HUES6 (cell line): ENCODE measurements around the gene PITX3.

Source experiments
- H3K27ac ChIP-seq: 2 replicates; pipeline ENCODE4 v1.7.0; 2013; ENCODE audit warnings: low read depth, mild to moderate bottlenecking, low read length, inconsistent platforms
- H3K27me3 ChIP-seq: 2 replicates; pipeline ENCODE4 v1.6.1; 2013; ENCODE audit warnings: low read length; ENCODE audit not compliant: control insufficient read depth, insufficient read depth
- H3K36me3 ChIP-seq: 2 replicates; pipeline ENCODE4 v1.6.1; 2013; ENCODE audit warnings: low read length; ENCODE audit not compliant: control insufficient read depth, insufficient read depth
- H3K4me1 ChIP-seq: 2 replicates; pipeline ENCODE4 v1.6.1; 2013; ENCODE audit warnings: low read length; ENCODE audit not compliant: control insufficient read depth, insufficient read depth
- H3K4me3 ChIP-seq: 2 replicates; pipeline ENCODE4 v1.5.1; 2013; ENCODE audit warnings: low read depth, low read length
- H3K9ac ChIP-seq: one replicate; pipeline ENCODE4 v1.6.1; 2013; ENCODE audit warnings: mild to moderate bottlenecking, low read length
- H3K9me3 ChIP-seq: 2 replicates; pipeline ENCODE4 v1.6.1; 2013; ENCODE audit warnings: low read depth, low read length; ENCODE audit not compliant: control insufficient read depth, insufficient read depth

PITX3 gene

GRCh38 chr10:102280397-102281101 is 39.2 kb upstream of the PITX3 start:
- H3K4me1 ChIP-seq: peaks cover 6% of the 10 kb centered on the region; the same call in 1 of the 2 replicates
- H3K9me3 ChIP-seq: no peaks in the 10 kb centered on the region
- no peak overlapping the region for H3K27ac ChIP-seq
- H3K9ac ChIP-seq: no peak overlapping the region
- H3K36me3 ChIP-seq: no peaks in the 10 kb centered on the region
- no peak overlapping the region for H3K4me3 ChIP-seq
- no peaks in the 10 kb centered on the region for H3K27me3 ChIP-seq

- no peaks in the 10 kb centered on the region for H3K9me3 ChIP-seq
- no peak overlapping the region for H3K4me3 ChIP-seq
- H3K4me1 ChIP-seq: peaks cover 6% of the 10 kb centered on the region; the same call in 1 of the 2 replicates
- H3K36me3 ChIP-seq: no peaks in the 10 kb centered on the region
- no peak overlapping the region for H3K27ac ChIP-seq
- H3K9ac ChIP-seq: no peak overlapping the region
- H3K27me3 ChIP-seq: no peaks in the 10 kb centered on the region
Measured at GRCh38 chr10:102279104-102279503, 37.8 kb upstream of the PITX3 start.

GRCh38 chr10:102275343-102275742 is 34.0 kb upstream of the PITX3 start:
- Histone ChIP-seq H3K36me3 (no peaks in the 10 kb centered on the region), H3K9me3 (no peaks in the 10 kb centered on the region), H3K27ac (no peak overlapping the region), H3K27me3 (no peaks in the 10 kb centered on the region), H3K4me3 (no peak overlapping the region), H3K4me1 (peaks cover 1% of the 10 kb centered on the region; the same call in 1 of the 2 replicates), H3K9ac (no peak overlapping the region)

DNA sequence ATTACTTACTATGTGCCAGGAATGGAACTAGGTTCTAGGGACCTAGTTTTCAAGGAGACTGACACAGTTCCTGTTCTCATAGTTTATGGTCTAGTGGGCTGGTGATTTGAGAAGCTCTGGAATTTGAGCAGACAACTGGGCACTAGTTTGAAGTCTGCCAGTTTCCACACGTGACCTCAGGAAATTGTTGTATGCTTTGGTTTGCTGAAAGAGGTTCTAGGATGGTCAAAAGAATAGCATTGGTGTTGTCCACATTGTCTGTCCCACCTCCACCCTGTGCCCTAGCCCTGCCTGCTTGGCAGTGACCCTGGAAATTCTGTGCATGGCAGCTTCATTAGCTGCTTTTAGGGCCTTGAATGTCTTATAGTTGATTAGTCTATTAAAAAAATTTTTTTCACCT is 32.8 kb upstream of the PITX3 start:
- Histone ChIP-seq H3K27ac (no peak overlapping the region), H3K9ac (no peak overlapping the region), H3K4me3 (no peak overlapping the region), H3K4me1 (no peaks in the 10 kb centered on the region), H3K27me3 (no peaks in the 10 kb centered on the region), H3K36me3 (no peaks in the 10 kb centered on the region), H3K9me3 (no peaks in the 10 kb centered on the region)

GRCh38 chr10:102269017-102269416 is 27.7 kb upstream of the PITX3 start:
- H3K27ac ChIP-seq: no peak overlapping the region

DNA sequence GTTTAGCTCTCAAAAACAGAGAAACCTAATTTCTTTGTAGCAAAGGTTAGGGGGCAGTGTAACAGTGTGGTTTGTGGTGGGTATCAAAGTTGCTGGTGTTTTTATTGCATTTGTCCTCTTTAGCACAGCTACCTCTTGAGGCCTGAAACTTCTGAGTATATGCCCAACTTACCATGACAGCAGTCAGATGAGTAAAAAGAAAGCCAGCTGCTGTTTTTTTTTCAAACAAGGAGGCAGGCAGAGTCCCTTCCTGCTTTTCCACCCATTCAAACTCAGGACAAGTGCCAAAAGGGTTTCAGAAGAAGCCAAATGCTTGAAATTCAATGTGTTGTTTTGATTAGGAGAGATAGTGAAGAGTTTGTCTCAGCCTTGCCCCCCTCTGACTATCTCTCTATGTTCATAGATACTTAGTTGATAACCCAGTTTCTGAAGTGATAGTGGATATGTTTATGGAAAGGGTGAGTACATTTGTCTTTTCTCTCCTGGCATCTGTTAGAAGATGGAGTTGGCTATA is 27.1 kb upstream of the PITX3 start:
- Histone ChIP-seq H3K27me3 (no peaks in the 10 kb centered on the region), H3K9ac (no peak overlapping the region), H3K36me3 (no peaks in the 10 kb centered on the region; the same call in 1 of the 2 replicates), H3K4me3 (no peak overlapping the region), H3K4me1 (no peaks in the 10 kb centered on the region), H3K9me3 (no peaks in the 10 kb centered on the region), H3K27ac (no peak overlapping the region)

More at GRCh38 chr10:102269017-102269416, 27.7 kb upstream of the PITX3 start:
- Histone ChIP-seq H3K4me1 (no peaks in the 10 kb centered on the region), H3K9me3 (no peaks in the 10 kb centered on the region), H3K36me3 (no peaks in the 10 kb centered on the region; the same call in 1 of the 2 replicates), H3K27me3 (no peaks in the 10 kb centered on the region), H3K9ac (no peak overlapping the region), H3K4me3 (no peak overlapping the region)

GRCh38 chr10:102267748-102268147 is 26.4 kb upstream of the PITX3 start:
- Histone ChIP-seq H3K4me3 (no peak overlapping the region), H3K36me3 (no peaks in the 10 kb centered on the region; the same call in 1 of the 2 replicates), H3K4me1 (no peaks in the 10 kb centered on the region), H3K9me3 (no peaks in the 10 kb centered on the region), H3K9ac (no peak overlapping the region), H3K27ac (no peak overlapping the region), H3K27me3 (no peaks in the 10 kb centered on the region)

DNA sequence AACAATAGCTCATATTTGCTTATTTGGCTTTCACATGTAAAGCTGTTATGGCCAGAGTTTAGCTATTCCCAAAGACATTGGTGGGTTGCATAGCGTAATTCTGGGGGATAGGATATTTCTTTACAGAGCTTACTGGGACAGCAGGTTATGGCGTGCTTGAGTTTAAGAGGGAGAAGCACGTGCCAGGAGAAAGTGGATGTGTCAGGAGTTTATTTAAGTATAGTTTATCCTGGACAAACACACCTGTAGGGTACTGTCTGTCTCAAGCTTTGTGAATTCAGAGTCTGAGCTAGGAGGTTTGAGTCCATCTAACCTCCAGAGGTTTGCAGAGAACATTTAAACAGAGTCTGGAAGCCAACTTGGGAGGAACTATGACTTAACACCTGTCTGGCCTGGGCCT is 25.4 kb upstream of the PITX3 start:
- Histone ChIP-seq H3K36me3 (peaks cover 5% of the 10 kb centered on the region), H3K9me3 (no peaks in the 10 kb centered on the region), H3K9ac (no peak overlapping the region), H3K4me3 (no peak overlapping the region), H3K4me1 (no peaks in the 10 kb centered on the region), H3K27me3 (no peaks in the 10 kb centered on the region), H3K27ac (no peak overlapping the region)

DNA sequence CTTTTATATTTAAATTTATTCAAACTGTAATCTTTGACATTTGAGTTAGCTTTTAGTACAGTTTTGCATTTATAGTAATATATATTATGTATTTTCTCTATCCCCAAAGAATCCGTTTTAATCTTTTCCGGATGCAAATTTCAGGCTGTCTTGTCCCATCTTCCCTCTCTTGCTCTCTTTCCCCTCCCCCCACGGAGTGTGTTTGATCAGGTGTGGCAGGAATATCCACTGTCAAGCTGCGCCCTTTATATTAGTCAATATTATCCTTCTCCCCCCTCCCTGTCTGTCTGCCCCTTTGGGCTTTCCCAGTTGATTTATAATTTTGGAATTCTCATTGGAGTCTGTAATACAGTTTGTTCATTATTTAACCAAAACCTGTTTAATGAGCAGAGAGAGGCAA is 23.1 kb upstream of the PITX3 start:
- H3K36me3 ChIP-seq: peaks cover 22% of the 10 kb centered on the region
- no peak overlapping the region for H3K27ac ChIP-seq
- no peaks in the 10 kb centered on the region for H3K9me3 ChIP-seq
- H3K4me3 ChIP-seq: no peak overlapping the region
- H3K4me1 ChIP-seq: no peaks in the 10 kb centered on the region
- no peaks in the 10 kb centered on the region for H3K27me3 ChIP-seq
- no peak overlapping the region for H3K9ac ChIP-seq

GRCh38 chr10:102262744-102263370 is 21.5 kb upstream of the PITX3 start:
- no peaks in the 10 kb centered on the region for H3K4me1 ChIP-seq
- H3K36me3 ChIP-seq: peaks cover 24% of the 10 kb centered on the region
- no peaks in the 10 kb centered on the region for H3K9me3 ChIP-seq
- no peak overlapping the region for H3K27ac ChIP-seq
- no peak overlapping the region for H3K4me3 ChIP-seq
- H3K27me3 ChIP-seq: no peaks in the 10 kb centered on the region
- no peak overlapping the region for H3K9ac ChIP-seq

- H3K36me3 ChIP-seq: peaks cover 24% of the 10 kb centered on the region
- no peak overlapping the region for H3K9ac ChIP-seq
- no peak overlapping the region for H3K4me3 ChIP-seq
- H3K27ac ChIP-seq: no peak overlapping the region
- no peaks in the 10 kb centered on the region for H3K9me3 ChIP-seq
- H3K4me1 ChIP-seq: no peaks in the 10 kb centered on the region
- no peaks in the 10 kb centered on the region for H3K27me3 ChIP-seq
Measured at GRCh38 chr10:102261842-102262241, 20.5 kb upstream of the PITX3 start.
